ENCODE data around the gene NTM.

NTM gene

GRCh38 chr11:131764126-131764525 lies 393.7 kb downstream of the NTM start:
- H4K20me1 ChIP-seq (ENCODE audit: insufficient read depth, low read length) = no peaks in the 10 kb centered on the region
- no peaks in the 10 kb centered on the region for H3K9me3 ChIP-seq (ENCODE audit: low read length)
- no peaks in the 10 kb centered on the region for H3K9me2 ChIP-seq (ENCODE audit: low read depth, low read length)
- no peaks in the 10 kb centered on the region for H3K36me3 ChIP-seq (ENCODE audit: insufficient read depth, low read length)
- no peak overlapping the region for H3K4me3 ChIP-seq (ENCODE audit: low read depth, low read length, poor library complexity, severe bottlenecking)
- H3K27me3 ChIP-seq (ENCODE audit: insufficient read depth, low read length) = no peaks in the 10 kb centered on the region
- no peak overlapping the region for H3K9ac ChIP-seq (ENCODE audit: low read length)
- no peak for TF ChIP-seq CTCF (IDR thresholded peaks at IDR 0.05; ENCODE audit: low read length)
- TF ChIP-seq EZH2 (IDR thresholded peaks at IDR 0.05; ENCODE audit: borderline replicate concordance, low read length) = no peak
- H3F3A ChIP-seq (ENCODE audit: insufficient read depth, low read length) = no peaks in the 10 kb centered on the region
- H3K4me1 ChIP-seq (ENCODE audit: insufficient read depth, low read length, severe bottlenecking) = no peaks in the 10 kb centered on the region
- no peak overlapping the region for H2AFZ ChIP-seq (ENCODE audit: low read length)
- no peaks in the 10 kb centered on the region for H3K79me2 ChIP-seq (ENCODE audit: insufficient read depth, low read length)
- no peak overlapping the region for H3K4me2 ChIP-seq (ENCODE audit: low read length)
- no peak overlapping the region for H3K27ac ChIP-seq (ENCODE audit: low read depth, low read length, poor library complexity, severe bottlenecking)

GRCh38 chr11:131764649-131765048 lies 394.2 kb downstream of the NTM start:
- Histone ChIP-seq H3K79me2 (ENCODE audit: insufficient read depth, low read length) (no peaks in the 10 kb centered on the region), H3K9me3 (ENCODE audit: low read length) (no peaks in the 10 kb centered on the region), H3F3A (ENCODE audit: insufficient read depth, low read length) (no peaks in the 10 kb centered on the region), H3K36me3 (ENCODE audit: insufficient read depth, low read length) (no peaks in the 10 kb centered on the region), H3K4me2 (ENCODE audit: low read length) (no peak overlapping the region), H3K9me2 (ENCODE audit: low read depth, low read length) (no peaks in the 10 kb centered on the region), H3K27ac (ENCODE audit: low read depth, low read length, poor library complexity, severe bottlenecking) (no peak overlapping the region), H3K4me3 (ENCODE audit: low read depth, low read length, poor library complexity, severe bottlenecking) (no peak overlapping the region), H4K20me1 (ENCODE audit: insufficient read depth, low read length) (no peaks in the 10 kb centered on the region), H2AFZ (ENCODE audit: low read length) (no peak overlapping the region), H3K4me1 (ENCODE audit: insufficient read depth, low read length, severe bottlenecking) (no peaks in the 10 kb centered on the region), H3K27me3 (ENCODE audit: insufficient read depth, low read length) (no peaks in the 10 kb centered on the region), H3K9ac (ENCODE audit: low read length) (no peak overlapping the region)
- no peak for TF ChIP-seq CTCF (IDR thresholded peaks at IDR 0.05; ENCODE audit: low read length)
- no peak for TF ChIP-seq EZH2 (IDR thresholded peaks at IDR 0.05; ENCODE audit: borderline replicate concordance, low read length)

- no peaks in the 10 kb centered on the region for H3K9me2 ChIP-seq (ENCODE audit: low read depth, low read length)
- H3K36me3 ChIP-seq (ENCODE audit: insufficient read depth, low read length) = no peaks in the 10 kb centered on the region
- no peak for TF ChIP-seq CTCF (IDR thresholded peaks at IDR 0.05; ENCODE audit: low read length)
- TF ChIP-seq EZH2 (IDR thresholded peaks at IDR 0.05; ENCODE audit: borderline replicate concordance, low read length) = no peak
These were observed 396.2 kb downstream of the NTM start for GRCh38 chr11:131766637-131767036.

More at GRCh38 chr11:131766637-131767036, 396.2 kb downstream of the NTM start:
- no peaks in the 10 kb centered on the region for H3F3A ChIP-seq (ENCODE audit: insufficient read depth, low read length)
- H3K4me3 ChIP-seq (ENCODE audit: low read depth, low read length, poor library complexity, severe bottlenecking) = no peak overlapping the region
- H3K27ac ChIP-seq (ENCODE audit: low read depth, low read length, poor library complexity, severe bottlenecking) = no peak overlapping the region
- H3K4me1 ChIP-seq (ENCODE audit: insufficient read depth, low read length, severe bottlenecking) = no peaks in the 10 kb centered on the region
- H2AFZ ChIP-seq (ENCODE audit: low read length) = no peak overlapping the region
- no peaks in the 10 kb centered on the region for H3K9me3 ChIP-seq (ENCODE audit: low read length)
- no peak overlapping the region for H3K9ac ChIP-seq (ENCODE audit: low read length)
- H3K79me2 ChIP-seq (ENCODE audit: insufficient read depth, low read length) = no peaks in the 10 kb centered on the region
- H4K20me1 ChIP-seq (ENCODE audit: insufficient read depth, low read length) = no peaks in the 10 kb centered on the region
- H3K4me2 ChIP-seq (ENCODE audit: low read length) = no peak overlapping the region
- no peaks in the 10 kb centered on the region for H3K27me3 ChIP-seq (ENCODE audit: insufficient read depth, low read length)

All from OCI-LY1 (cell line).